ENCODE data around the gene CALML5.

The CALML5 gene

DNA sequence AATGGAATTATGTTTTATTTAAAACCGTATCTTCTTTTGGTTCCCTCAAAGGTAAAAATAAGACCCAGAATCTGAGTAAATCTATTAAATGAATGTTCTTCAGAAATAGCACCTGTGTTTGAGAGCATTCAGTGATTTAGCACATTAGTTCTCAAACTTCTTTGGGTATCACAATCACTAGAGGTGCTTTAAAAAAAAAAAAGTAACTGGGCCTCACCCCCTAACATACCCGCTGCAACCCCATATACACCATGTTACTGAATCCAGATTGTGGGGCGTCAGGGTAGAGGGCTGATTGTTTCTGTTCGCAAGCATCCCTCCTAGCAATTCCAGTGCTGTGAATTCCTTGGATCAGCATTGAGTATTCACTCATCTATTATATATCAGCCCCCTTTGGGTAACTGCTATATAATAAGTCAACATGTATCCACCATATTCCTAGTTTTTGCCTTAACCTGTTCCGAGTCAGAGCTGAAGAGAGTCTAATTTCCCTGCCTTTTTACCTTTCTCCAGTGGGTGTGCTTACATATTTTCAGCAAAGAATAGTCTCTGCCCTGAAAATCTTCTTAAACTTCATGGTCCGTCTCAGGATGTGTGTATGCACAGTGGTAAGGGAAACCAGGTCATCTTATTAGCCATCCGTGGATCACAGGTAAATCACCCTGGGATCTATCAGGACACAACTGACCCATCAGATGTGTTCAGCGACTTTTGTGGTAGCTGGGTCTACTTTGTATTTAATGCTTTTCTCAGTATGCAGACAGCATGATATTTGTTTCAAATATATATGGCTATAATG, 40.2 kb downstream of the CALML5 start:
- Histone ChIP-seq H3K79me2 (ENCODE audit: insufficient read depth, low read length) (no peaks in the 10 kb centered on the region), H4K20me1 (ENCODE audit: insufficient read depth, low read length) (no peaks in the 10 kb centered on the region; the same call in 1 of the 2 replicates), H2AFZ (ENCODE audit: low read depth, low read length) (no peak overlapping the region), H3K4me2 (ENCODE audit: insufficient read depth, low read length) (no peak overlapping the region), H3K36me3 (ENCODE audit: insufficient read depth, low read length) (peaks cover 64% of the 10 kb centered on the region), H3K4me3 (ENCODE audit: low read depth in 1 of 2, low read length in 2 of 2) (no peak overlapping the region), H3K27ac (ENCODE audit: low read length) (no peak overlapping the region), H3K4me1 (ENCODE audit: insufficient read depth, low read length) (no peaks in the 10 kb centered on the region), H3K9me3 (ENCODE audit: insufficient read depth, low read length, severe bottlenecking) (no peaks in the 10 kb centered on the region), H3K27me3 (ENCODE audit: insufficient read depth, low read length, poor library complexity) (no peaks in the 10 kb centered on the region), H3K9ac (ENCODE audit: low read depth, low read length) (no peak overlapping the region)
- DNase-seq (no peak), ATAC-seq (ENCODE audit: insufficient read depth, low read depth) (no peak)
- TF ChIP-seq, protein P1, sequence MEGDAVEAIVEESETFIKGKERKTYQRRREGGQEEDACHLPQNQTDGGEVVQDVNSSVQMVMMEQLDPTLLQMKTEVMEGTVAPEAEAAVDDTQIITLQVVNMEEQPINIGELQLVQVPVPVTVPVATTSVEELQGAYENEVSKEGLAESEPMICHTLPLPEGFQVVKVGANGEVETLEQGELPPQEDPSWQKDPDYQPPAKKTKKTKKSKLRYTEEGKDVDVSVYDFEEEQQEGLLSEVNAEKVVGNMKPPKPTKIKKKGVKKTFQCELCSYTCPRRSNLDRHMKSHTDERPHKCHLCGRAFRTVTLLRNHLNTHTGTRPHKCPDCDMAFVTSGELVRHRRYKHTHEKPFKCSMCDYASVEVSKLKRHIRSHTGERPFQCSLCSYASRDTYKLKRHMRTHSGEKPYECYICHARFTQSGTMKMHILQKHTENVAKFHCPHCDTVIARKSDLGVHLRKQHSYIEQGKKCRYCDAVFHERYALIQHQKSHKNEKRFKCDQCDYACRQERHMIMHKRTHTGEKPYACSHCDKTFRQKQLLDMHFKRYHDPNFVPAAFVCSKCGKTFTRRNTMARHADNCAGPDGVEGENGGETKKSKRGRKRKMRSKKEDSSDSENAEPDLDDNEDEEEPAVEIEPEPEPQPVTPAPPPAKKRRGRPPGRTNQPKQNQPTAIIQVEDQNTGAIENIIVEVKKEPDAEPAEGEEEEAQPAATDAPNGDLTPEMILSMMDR (IDR thresholded peaks at IDR 0.05; ENCODE audit: borderline replicate concordance, extremely low read depth, low read length, poor library complexity, severe bottlenecking): no peak

DNA sequence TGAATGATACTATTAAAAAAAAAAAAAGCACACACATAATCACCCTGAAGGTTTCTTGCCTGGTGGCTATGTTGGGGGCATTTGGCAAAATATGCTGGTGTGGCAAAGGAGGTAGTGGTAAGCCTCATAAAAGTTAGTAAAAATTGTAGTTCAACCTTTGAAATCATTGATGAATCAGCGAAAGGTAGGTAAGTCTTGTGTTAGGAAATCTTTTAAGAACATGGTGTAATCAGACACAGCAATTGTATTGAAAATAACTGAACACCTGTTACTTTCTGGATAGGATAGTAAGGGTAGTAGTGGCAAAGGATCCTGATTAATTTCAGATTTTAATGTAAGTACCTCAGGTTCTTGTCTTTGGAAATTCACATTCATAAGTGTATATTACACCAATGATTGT, 40.9 kb downstream of the CALML5 start:
- no peaks in the 10 kb centered on the region for H3K79me2 ChIP-seq (ENCODE audit: insufficient read depth, low read length)
- no peak overlapping the region for H3K27ac ChIP-seq (ENCODE audit: low read length)
- H3K36me3 ChIP-seq (ENCODE audit: insufficient read depth, low read length): peaks cover 72% of the 10 kb centered on the region
- H3K9me3 ChIP-seq (ENCODE audit: insufficient read depth, low read length, severe bottlenecking): no peaks in the 10 kb centered on the region
- H3K9ac ChIP-seq (ENCODE audit: low read depth, low read length): no peak overlapping the region
- H3K27me3 ChIP-seq (ENCODE audit: insufficient read depth, low read length, poor library complexity): no peaks in the 10 kb centered on the region
- no peak overlapping the region for H2AFZ ChIP-seq (ENCODE audit: low read depth, low read length)
- no peaks in the 10 kb centered on the region; the same call in 1 of the 2 replicates for H4K20me1 ChIP-seq (ENCODE audit: insufficient read depth, low read length)
- H3K4me2 ChIP-seq (ENCODE audit: insufficient read depth, low read length): no peak overlapping the region
- H3K4me1 ChIP-seq (ENCODE audit: insufficient read depth, low read length): no peaks in the 10 kb centered on the region
- ATAC-seq (ENCODE audit: insufficient read depth, low read depth) (no peak), DNase-seq (no peak)
- no peak overlapping the region for H3K4me3 ChIP-seq (ENCODE audit: low read depth in 1 of 2, low read length in 2 of 2)
- TF ChIP-seq EZH2 (IDR thresholded peaks at IDR 0.05; ENCODE audit: borderline replicate concordance, low read depth, low read length, severe bottlenecking): no peak
- TF ChIP-seq, protein P1 (IDR thresholded peaks at IDR 0.05; ENCODE audit: borderline replicate concordance, extremely low read depth, low read length, poor library complexity, severe bottlenecking): no peak

DNA sequence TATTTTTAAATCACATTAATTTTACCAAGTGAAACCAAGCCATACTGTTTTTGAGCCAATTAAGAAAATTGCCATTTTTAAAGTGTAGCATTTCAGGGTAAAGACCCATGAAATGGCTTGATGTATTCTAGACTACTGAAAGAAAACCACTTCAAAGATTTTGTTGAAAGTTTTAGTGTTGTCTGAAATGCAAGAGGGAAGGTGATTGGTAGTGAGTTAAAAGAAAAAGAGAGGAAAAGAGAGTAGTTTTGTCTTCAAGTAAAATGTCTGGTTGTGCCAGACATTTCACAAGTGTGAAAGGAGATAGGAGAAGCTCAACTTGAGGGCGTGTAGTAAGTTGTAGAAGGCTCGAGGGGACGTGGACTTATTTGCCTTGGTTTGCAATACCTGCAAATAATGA, 41.6 kb downstream of the CALML5 start:
- DNase-seq (no peak), ATAC-seq (ENCODE audit: insufficient read depth, low read depth) (peak; percentile 87)
- no peaks in the 10 kb centered on the region for H3K27me3 ChIP-seq (ENCODE audit: insufficient read depth, low read length, poor library complexity)
- peaks cover 79% of the 10 kb centered on the region for H3K36me3 ChIP-seq (ENCODE audit: insufficient read depth, low read length)
- TF ChIP-seq EZH2 (IDR thresholded peaks at IDR 0.05; ENCODE audit: borderline replicate concordance, low read depth, low read length, severe bottlenecking): no peak
- TF ChIP-seq, protein P1 (IDR thresholded peaks at IDR 0.05; ENCODE audit: borderline replicate concordance, extremely low read depth, low read length, poor library complexity, severe bottlenecking): no peak
- H4K20me1 ChIP-seq (ENCODE audit: insufficient read depth, low read length): no peaks in the 10 kb centered on the region; the same call in 1 of the 2 replicates
- no peak overlapping the region for H3K9ac ChIP-seq (ENCODE audit: low read depth, low read length)
- no peaks in the 10 kb centered on the region for H3K4me1 ChIP-seq (ENCODE audit: insufficient read depth, low read length)
- H3K27ac ChIP-seq (ENCODE audit: low read length): no peak overlapping the region
- no peak overlapping the region for H3K4me3 ChIP-seq (ENCODE audit: low read depth in 1 of 2, low read length in 2 of 2)
- H3K9me3 ChIP-seq (ENCODE audit: insufficient read depth, low read length, severe bottlenecking): no peaks in the 10 kb centered on the region
- H3K4me2 ChIP-seq (ENCODE audit: insufficient read depth, low read length): no peak overlapping the region
- H2AFZ ChIP-seq (ENCODE audit: low read depth, low read length): no peak overlapping the region
- no peaks in the 10 kb centered on the region for H3K79me2 ChIP-seq (ENCODE audit: insufficient read depth, low read length)

Data from DND-41 (cell line).